ENCODE data around the gene THY1. TPM values are rescaled to one million over a fixed set of nuclear protein-coding genes. Genes with fewer than 3 reads are reported as not detected.

The THY1 gene
- total and polyA plus RNA-seq, 9 of the 15 experiments (the other 6 are each of a cell fraction or from before 2014, with no cell fraction given): 0.07 to 0.40 (median 0.16) TPM; not detected in 5

DNA sequence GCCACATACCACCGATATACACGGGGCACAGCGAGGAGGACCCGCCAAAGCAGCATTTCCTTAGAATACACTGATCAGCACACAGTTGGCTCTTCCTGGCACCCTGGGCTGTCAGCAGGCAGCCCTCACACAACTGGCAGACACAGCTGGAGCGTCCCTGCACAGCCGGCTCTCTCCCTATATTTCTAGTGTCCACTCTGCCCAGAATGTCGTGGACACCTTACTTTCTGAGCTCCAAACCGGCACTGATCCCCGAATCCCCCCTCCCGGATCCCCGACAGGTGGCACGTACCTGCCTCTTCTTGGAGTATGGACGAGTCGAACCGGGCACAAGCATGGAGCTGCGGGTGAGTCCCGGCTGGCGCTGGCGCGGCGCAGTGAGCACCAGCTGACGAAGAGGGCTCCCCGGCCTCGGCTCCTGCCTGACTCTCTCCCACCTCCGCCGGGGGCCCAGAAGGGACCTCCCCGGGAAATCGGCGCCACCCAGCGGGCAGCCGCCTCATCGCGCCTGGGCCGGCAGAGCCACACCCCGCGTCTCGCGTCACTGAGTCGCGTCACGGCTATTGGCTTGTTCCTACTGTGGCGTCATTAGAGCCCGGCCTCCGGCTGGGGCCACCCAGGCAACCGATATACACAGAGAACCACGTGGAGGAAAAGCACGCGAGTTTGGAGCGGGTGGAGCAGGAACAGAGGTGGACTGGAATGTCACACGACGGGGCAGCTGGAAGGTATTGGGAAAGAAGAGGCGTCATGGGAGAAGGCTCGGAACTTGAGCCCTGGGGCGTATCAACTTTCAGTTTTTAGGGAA is 41.6 kb downstream of the THY1 start, which contains the start of gene USP2 (continued):
- TF ChIP-seq JUND (IDR thresholded peaks at IDR 0.05; ENCODE audit: borderline replicate concordance, low read depth, low read length) (peak; percentile 63), JUND (tag; IDR thresholded peaks at IDR 0.05; ENCODE audit: borderline replicate concordance, low read depth, low read length) (no peak; the same call in 2 of the 3 replicates), DACH1 (IDR thresholded peaks at IDR 0.05; ENCODE audit: partially characterized antibody) (peak; percentile 64), PURB (CRISPR knock-in tag; IDR thresholded peaks at IDR 0.05; ENCODE audit: low read depth) (no peak), ZNF764 (CRISPR knock-in tag; IDR thresholded peaks at IDR 0.05; ENCODE audit: low read depth) (no peak), JUNB (CRISPR knock-in tag; conservative IDR thresholded peaks at IDR 0.05) (no peak), SREBF2 (CRISPR knock-in tag; IDR thresholded peaks at IDR 0.05) (no peak), MECOM (CRISPR knock-in tag; IDR thresholded peaks at IDR 0.05) (no peak), NR4A1 (CRISPR knock-in tag; IDR thresholded peaks at IDR 0.05) (no peak), NR4A1 (tag; IDR thresholded peaks at IDR 0.05) (no peak), MXI1 (IDR thresholded peaks at IDR 0.05; ENCODE audit: low read depth, low read length) (peak; percentile 99), ERF (CRISPR knock-in tag; IDR thresholded peaks at IDR 0.05) (no peak), TBL1XR1 (IDR thresholded peaks at IDR 0.05; ENCODE audit: low read length in 2 of 2) (peak; percentile 9 to 66; a peak in 2 of 4 replicates), ZFP1 (CRISPR knock-in tag; IDR thresholded peaks at IDR 0.05) (no peak), NBN (IDR thresholded peaks at IDR 0.05; ENCODE audit: low read depth) (peak; percentile 72; the same call in 1 of the 2 replicates), ZNF324 (CRISPR knock-in tag; IDR thresholded peaks at IDR 0.05) (no peak), ETV1 (tag; conservative IDR thresholded peaks at IDR 0.05; ENCODE audit: low read depth) (peak; percentile 77), GABPB2 (CRISPR knock-in tag; conservative IDR thresholded peaks at IDR 0.05) (no peak), ESRRA (IDR thresholded peaks at IDR 0.05; ENCODE audit: borderline replicate concordance, low read depth) (no peak; the same call in 1 of the 2 replicates), NFRKB (IDR thresholded peaks at IDR 0.05; ENCODE audit: low read depth) (no peak), MTA2 (IDR thresholded peaks at IDR 0.05; ENCODE audit: low read depth) (no peak), EHMT2 (IDR thresholded peaks at IDR 0.05) (no peak), CREB1 (IDR thresholded peaks at IDR 0.05) (peak; percentile 96), CREB1 (CRISPR knock-in tag; IDR thresholded peaks at IDR 0.05) (peak; percentile 97), ARID2 (IDR thresholded peaks at IDR 0.05) (0 out of 2 replicates have a peak, but pooled peaks have one; percentile 52)
- TF ChIP-seq, protein P1, sequence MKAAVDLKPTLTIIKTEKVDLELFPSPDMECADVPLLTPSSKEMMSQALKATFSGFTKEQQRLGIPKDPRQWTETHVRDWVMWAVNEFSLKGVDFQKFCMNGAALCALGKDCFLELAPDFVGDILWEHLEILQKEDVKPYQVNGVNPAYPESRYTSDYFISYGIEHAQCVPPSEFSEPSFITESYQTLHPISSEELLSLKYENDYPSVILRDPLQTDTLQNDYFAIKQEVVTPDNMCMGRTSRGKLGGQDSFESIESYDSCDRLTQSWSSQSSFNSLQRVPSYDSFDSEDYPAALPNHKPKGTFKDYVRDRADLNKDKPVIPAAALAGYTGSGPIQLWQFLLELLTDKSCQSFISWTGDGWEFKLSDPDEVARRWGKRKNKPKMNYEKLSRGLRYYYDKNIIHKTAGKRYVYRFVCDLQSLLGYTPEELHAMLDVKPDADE (conservative IDR thresholded peaks at IDR 0.05; ENCODE audit: control insufficient read depth, low read depth, low read length): no peak; the same call in none of the 2 replicates
- TF ChIP-seq, protein P2, sequence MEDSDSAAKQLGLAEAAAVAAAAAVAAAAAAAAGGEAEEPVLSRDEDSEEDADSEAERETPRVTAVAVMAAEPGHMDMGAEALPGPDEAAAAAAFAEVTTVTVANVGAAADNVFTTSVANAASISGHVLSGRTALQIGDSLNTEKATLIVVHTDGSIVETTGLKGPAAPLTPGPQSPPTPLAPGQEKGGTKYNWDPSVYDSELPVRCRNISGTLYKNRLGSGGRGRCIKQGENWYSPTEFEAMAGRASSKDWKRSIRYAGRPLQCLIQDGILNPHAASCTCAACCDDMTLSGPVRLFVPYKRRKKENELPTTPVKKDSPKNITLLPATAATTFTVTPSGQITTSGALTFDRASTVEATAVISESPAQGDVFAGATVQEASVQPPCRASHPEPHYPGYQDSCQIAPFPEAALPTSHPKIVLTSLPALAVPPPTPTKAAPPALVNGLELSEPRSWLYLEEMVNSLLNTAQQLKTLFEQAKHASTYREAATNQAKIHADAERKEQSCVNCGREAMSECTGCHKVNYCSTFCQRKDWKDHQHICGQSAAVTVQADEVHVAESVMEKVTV (CRISPR knock-in tag; IDR thresholded peaks at IDR 0.05): peak; percentile 55
- TF ChIP-seq, protein P3, sequence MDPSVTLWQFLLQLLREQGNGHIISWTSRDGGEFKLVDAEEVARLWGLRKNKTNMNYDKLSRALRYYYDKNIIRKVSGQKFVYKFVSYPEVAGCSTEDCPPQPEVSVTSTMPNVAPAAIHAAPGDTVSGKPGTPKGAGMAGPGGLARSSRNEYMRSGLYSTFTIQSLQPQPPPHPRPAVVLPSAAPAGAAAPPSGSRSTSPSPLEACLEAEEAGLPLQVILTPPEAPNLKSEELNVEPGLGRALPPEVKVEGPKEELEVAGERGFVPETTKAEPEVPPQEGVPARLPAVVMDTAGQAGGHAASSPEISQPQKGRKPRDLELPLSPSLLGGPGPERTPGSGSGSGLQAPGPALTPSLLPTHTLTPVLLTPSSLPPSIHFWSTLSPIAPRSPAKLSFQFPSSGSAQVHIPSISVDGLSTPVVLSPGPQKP (CRISPR knock-in tag; IDR thresholded peaks at IDR 0.05): no peak
